Left hindlimb (tissue), 1 donor: ENCODE results near the gene PRLR.
"Not testable (repeated sequence)": the region's sequence is repeated elsewhere in the genome, so short reads cannot be mapped to it uniquely, and the experiment has no call there.

ENCODE experiments used
- DNase-seq: peaks from one replicate; pipeline ENCODE4 v3.0.0-alpha.2; 2018

Gene PRLR

GRCh38 chr5:35122819-35123218, 107.5 kb downstream of the PRLR start:
- no peak for DNase-seq

GRCh38 chr5:35120715-35121114, 109.6 kb downstream of the PRLR start:
- no peak for DNase-seq

GRCh38 chr5:35117967-35118366, 112.3 kb downstream of the PRLR start:
- DNase-seq = no peak

GRCh38 chr5:35115920-35116319, 114.4 kb downstream of the PRLR start:
- no peak for DNase-seq

DNA sequence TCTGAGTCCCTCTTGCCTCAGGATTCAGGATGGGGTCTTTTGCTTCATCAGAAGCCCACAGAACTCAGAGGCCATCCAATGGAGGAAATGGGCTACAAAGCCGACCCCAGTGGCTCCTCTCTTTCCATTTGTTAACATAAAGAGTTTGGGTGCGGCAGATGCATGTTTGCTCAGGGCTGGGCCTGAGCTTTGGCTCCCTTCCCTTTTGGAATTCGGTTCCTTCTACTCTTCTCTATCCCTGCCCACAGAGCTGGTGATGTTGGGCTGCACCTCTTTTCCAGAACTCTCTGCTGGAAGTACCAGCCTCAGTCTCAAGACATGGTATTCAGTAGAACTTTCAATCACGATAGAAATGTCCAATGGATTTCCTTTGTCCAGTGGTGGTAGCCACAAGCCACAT, 115.6 kb downstream of the PRLR start:
- DNase-seq = no peak

GRCh38 chr5:35112300-35112699, 118.0 kb downstream of the PRLR start:
- no peak for DNase-seq

DNA sequence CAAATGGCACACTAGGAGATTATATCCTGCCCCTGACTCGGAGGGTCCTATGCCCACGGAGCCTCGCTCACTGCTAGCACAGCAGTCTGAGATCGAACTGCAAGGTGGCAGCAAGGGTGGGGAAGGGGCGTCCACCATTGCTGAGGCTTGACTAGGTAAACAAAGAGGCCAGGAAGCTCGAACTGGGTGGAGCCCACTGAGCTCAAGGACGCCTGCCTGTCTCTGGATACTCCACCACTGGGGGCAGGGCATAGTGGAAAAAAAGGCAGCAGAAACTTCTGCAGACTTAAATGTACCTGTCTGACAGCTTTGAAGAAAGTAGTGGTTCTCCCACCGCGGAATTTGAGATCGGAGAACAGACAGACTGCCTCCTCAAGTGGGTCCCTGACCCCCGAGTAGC, 125.7 kb downstream of the PRLR start:
- DNase-seq = not testable (repeated sequence)

DNA sequence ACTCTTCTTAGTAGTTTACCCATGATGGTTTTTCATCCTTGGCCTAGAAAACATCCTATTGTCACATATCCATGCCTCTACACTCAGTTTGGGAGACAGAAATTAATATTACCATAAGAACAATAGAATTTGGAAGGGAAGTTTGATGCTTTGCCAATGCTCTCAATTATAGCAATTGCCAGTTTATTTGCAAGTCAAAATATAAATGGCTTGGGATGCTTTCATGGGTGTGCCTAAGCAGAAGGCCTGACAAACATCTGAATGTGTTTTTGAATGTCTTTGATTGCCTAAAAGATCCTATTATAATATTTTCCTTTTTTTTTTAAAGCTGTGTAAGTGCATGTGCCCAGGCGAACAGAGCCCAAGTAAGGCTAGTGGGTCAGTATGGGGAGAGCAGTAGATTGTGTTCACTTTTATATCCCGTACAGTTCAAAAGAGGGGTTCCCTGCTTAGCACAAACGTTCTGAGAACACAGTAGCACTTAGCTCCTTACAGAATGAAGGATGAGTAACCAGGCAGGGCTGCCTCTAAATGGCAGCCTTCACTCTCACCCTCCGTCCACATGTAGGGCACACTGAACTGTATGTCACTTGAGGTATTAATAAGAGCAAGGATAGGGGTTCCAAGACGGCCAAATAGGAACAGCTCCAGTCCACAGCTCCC, 126.5 kb downstream of the PRLR start:
- DNase-seq = no peak

DNA sequence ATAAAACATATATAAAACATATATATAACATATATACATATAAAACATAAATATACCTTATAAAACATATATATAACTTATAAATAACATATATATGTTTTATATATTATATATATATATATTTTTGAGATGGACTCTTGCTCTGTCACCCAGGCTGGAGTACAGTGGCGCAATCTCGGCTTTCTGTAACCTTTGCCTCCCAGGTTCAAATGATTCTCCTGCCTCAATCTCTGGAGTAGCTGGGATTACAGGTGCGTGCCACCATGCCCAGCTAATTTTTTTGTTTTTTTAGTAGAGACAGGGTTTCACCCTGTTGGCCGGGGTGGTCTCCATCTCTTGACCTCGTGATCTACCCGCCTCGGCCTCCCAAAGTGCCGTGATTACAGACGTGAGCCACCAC, 128.6 kb downstream of the PRLR start:
- DNase-seq = not testable (repeated sequence)

DNA sequence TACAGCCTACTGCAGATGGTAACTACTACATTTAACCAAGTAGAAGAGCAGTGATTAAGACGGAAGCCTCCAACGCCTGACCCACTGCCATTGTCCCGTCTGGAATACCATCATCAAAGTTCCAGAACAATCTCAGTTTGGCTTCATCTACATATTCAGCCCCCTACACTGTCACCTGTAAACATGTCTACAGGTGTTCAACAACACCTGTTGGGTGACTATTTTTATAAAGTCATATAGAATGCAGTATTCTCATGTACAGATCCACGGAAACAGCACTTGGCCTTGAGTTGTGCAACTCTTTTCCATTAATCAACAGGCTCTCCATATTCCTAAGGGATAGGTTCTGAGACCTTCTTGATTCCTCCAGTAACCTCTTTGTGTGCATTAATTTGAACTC, 129.3 kb downstream of the PRLR start:
- no peak for DNase-seq

DNA sequence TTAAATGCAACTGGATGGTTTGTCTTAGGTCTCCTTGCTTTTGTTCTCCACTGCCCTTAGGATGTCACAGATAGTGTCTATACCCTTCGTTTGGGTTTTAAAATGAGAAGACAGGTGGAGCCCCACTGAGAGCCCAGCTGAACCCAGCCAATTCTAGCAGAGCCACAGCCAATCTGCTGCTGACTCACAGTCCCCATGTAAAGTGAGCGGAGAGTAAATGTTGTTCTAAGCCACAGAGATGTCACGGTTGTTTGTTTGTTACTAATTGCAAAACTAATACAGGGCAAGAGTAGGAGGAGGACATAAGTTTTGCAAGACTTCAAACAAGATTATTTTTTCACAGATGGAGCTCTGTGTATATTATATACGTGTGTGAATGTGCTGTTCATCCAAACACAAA, 132.1 kb downstream of the PRLR start:
- DNase-seq = no peak

GRCh38 chr5:35096932-35097331, 133.4 kb downstream of the PRLR start:
- no peak for DNase-seq

- no peak for DNase-seq
These were observed 134.1 kb downstream of the PRLR start for GRCh38 chr5:35096216-35096615.

GRCh38 chr5:35095366-35095765, 134.9 kb downstream of the PRLR start:
- DNase-seq = no peak

DNA sequence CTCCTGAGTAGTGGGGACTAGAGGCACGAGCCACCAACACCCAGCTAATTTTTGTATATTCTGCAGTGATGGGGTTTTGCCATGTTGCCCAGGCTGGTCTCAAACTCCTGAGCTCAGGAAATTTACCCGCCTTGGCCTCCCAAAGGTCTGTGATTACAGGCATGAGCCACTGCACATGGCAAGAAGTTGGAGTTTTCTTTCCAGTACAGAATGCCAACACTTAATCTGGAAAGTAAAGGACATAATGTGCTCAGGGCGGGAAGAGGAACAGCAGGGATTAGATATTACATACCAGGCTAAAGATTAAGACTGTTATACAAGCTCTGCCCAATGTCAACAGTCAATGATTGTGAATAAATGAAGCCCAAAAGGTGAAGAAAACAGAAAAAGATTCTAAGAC, 135.3 kb downstream of the PRLR start:
- no peak for DNase-seq

GRCh38 chr5:35092703-35093102, 137.6 kb downstream of the PRLR start:
- no peak for DNase-seq

DNA sequence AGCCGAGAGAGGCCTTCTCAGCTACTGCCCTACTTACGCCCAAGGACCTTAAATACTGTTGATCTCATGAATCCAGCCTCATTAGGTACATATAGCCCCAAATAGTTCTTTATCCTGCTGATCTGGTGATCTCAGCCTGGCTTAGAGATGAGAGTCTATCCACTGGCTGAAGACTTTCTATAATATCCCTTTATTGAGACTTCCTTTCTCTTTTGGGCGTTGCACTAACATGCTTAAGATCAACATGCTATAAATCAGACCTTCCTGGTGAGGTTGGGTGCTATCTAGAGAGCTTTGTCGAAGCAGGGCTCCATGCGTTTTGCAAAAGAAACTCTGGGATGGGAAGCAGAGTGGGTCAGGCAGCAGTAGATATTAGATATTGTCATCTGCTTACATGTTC, 138.6 kb downstream of the PRLR start:
- DNase-seq = no peak

DNA sequence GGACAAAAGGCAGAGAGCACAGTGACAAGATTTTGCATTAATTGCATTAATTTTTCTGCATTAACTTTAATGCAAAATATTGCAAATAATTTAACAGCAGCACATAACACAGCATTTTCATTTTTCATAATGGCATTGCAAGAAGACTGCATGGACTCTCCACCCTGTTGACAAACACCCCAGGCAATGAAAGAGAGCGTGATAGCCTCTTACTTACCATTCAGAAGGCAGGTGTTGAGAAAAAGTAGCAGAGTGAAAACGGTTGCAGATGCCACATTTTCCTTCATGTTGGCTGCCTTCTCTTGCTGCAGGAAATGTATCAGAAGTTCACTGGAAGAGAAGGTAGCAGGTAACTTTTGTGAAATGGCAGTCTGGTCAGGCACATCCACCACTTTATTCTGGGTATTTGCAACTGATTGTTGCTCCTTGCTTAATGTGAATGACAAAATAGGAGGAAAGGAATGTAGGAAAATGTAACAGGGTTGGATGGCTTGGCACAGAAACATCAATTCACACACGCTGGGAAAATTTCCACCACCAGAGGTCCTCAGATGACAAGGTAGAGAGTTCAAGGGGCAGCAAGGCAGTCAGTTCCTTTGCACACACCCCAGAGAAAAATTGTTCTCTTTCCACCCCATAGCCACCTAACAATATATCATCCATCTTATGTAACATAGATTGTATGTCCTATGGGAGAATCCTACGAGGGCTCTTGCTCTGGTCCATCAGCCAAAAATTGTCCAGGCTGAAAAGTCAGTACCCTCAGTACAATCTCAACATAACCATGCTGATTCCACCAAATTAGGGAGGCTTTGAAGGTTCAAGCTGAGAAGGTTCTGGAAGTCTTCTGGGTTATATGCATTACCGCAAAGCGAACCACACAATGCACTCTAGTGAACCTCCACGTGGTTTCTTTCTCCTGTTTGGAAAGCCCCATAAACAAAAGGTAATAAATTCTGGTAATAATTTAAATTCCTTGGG, 140.7 kb downstream of the PRLR start:
- peak; percentile 52 for DNase-seq

- no peak for DNase-seq
These were observed 142.3 kb downstream of the PRLR start for GRCh38 chr5:35087991-35088390.

DNA sequence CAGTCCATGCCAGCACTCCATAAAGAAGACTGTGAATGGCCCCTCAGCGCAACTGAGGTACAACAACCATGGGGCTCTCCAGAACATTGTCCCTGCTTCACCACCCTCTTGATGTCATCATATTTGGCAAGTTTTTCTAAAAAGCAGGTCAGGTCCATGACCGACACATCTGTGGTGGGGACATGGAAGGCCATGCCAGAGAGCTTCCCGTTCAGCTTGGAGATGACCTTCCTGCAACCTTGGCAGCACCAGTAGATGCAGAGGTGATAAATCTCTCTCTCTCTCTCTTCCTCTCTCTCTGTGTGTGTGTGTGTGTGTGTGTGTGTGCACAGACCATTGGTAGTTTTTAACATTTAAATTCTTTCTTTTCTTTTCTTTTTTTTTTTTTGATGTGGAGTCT, 147.1 kb downstream of the PRLR start:
- DNase-seq = no peak

- DNase-seq = no peak
These were observed 147.8 kb downstream of the PRLR start for GRCh38 chr5:35082530-35082929.

- no peak for DNase-seq
These were observed 149.2 kb downstream of the PRLR start for GRCh38 chr5:35081134-35081533.

GRCh38 chr5:35073160-35073559, 157.1 kb downstream of the PRLR start:
- DNase-seq = no peak

- DNase-seq = no peak
These were observed 161.1 kb downstream of the PRLR start for GRCh38 chr5:35069188-35069587.
